Ovary (tissue), 10 donors: ENCODE results near the gene PCSK5. TPM values are rescaled to one million over a fixed set of nuclear protein-coding genes. Genes with fewer than 3 reads are reported as not detected.
A peak's percentile ranks its signal among the peaks of the same experiment; 100 is the strongest.

Experiments used
- DNase-seq, 5 donors: peaks; one replicate each; pipeline ENCODE4 v3.0.0-alpha.2; 2019 to 2020
- H3K27ac ChIP-seq, 2 donors: fragments of 200-600 bp; one replicate each; pipeline versions ENCODE4 v1.5.1 to v1.8.0; 2019 to 2022
- H3K27me3 ChIP-seq: fragments of 200-600 bp; one replicate; pipeline ENCODE4 v1.8.0; 2022
- H3K36me3 ChIP-seq: fragments of 200-600 bp; sonication (generic); one replicate; pipeline ENCODE4 v1.5.1; 2019
- H3K4me1 ChIP-seq: one replicate; pipeline ENCODE4 v1.8.1; 2013; ENCODE audit warnings: mild to moderate bottlenecking, moderate library complexity; ENCODE audit not compliant: insufficient read depth
- H3K4me3 ChIP-seq: fragments of 200-600 bp; sonication (generic); one replicate; pipeline ENCODE4 v1.5.1; 2017
- H3K9me3 ChIP-seq, 2 donors: fragments of 200-600 bp in 1 of 2; sonication (generic) in 1 of 2; one replicate each; pipeline versions ENCODE4 v1.5.1 to v1.8.1; 2013 to 2019; ENCODE audit warnings: mild to moderate bottlenecking in 1 of 2, moderate library complexity in 1 of 2
- CTCF ChIP-seq, 3 donors: fragments of 450-650 bp in 2 of 3; fragments of 200-600 bp in 1 of 3; IDR thresholded peaks; one replicate each; pipeline versions ENCODE4 v1.5.1 to v1.8.0; 2016 to 2022; ENCODE audit warnings: antibody characterized with exemption in 3 of 3, mild to moderate bottlenecking in 1 of 3
- EP300 ChIP-seq: sonication (generic); formaldehyde crosslinking; IDR thresholded peaks from one replicate; pipeline ENCODE4 v1.6.1; 2017; ENCODE audit warnings: antibody characterized with exemption
- POLR2A ChIP-seq: fragments of 450-650 bp; IDR thresholded peaks from one replicate; pipeline ENCODE4 v1.6.1; 2017; ENCODE audit warnings: antibody characterized with exemption, mild to moderate bottlenecking, moderate library complexity
- WGBS, 3 donors: extraction: QIAGEN DNeasy Blood & Tissue Kit in 1 of 3; methylation state at CpG; one replicate each; pipeline versions ENCODE4 v1.1.5 to v1.1.7; 2013 to 2017; 5-methylcytosine and 5-hydroxymethylcytosine counted together
- intact Hi-C, 4 donors: fragments of 100-400 bp; cut with DNase I; formaldehyde crosslinking; loops; one replicate each; pipeline versions ENCODE4 v1.11.0 to v1.15.1; 2022 to 2023
- long read RNA-seq, 3 donors: library from polyadenylated mRNA in 2 of 3; unstranded in 2 of 3; transcript quantifications; one replicate each; pipeline ENCODE4 v2.0.0 and lab custom pipeline, GENCODE V29; 2021 to 2026
- polyA plus RNA-seq, 2 donors: library from polyadenylated mRNA; stranded (reverse); fragments of 200-250 nt in 1 of 2; fragments of 350-450 nt in 1 of 2; fragmentation: Illumina TruSeq in 1 of 2; extraction: RNeasy Lipid Tissue Mini Kit (QIAGEN cat#74804) in 1 of 2; gene quantifications; one replicate each; pipeline ENCODE4 v1.2.3, GENCODE V29; 2013 to 2014
- total RNA-seq, 7 donors: library from RNA; depleted of rRNA in 2 of 7; stranded (reverse); fragments of >200 nt in 2 of 7; fragmentation: NEBNext Ultra II Directional in 3 of 7; extraction: Animal tissue kit (Norgen Biotek cat#: 25700) in 3 of 7; gene quantifications; one replicate each; pipeline versions ENCODE4 v1.1.0 to v1.2.4, GENCODE V29; 2016 to 2023
- donor health status: DM: no; HTN: no; CAD: no; lungs with moderate emphysema.
- donor health status: DM: no; HTN: no; CAD: no.
- donor health status: Bipolar disorder and iron deficiency.
- donor health status: DM: yes; HTN: yes; CAD: no.
- donor health status: DM: no; HTN: no; CAD: no.
- donor health status: DM: yes; HTN: yes; CAD: no.

Gene PCSK5
- total RNA-seq (10 to 100 TPM; 18.7 to 41.8 (median 31.6) TPM), polyA plus RNA-seq (10 to 100 TPM; 12.7 to 12.9 TPM)
- long read RNA-seq, donor 1, full-length matches to known transcripts = 11 of 47 reads
- long read RNA-seq, donor 1, partial matches to known transcripts = 15 of 47 reads
- long read RNA-seq, donor 1, other reads (novel, unspliced or antisense) = 21 of 47 reads
- long read RNA-seq, donor 2, full-length matches to known transcripts = 2 of 127 reads
- long read RNA-seq, donor 2, partial matches to known transcripts = 14 of 127 reads
- long read RNA-seq, donor 2, other reads (novel, unspliced or antisense) = 111 of 127 reads
- long read RNA-seq, donor 3, full-length matches to known transcripts = 13 of 41 reads
- long read RNA-seq, donor 3, partial matches to known transcripts = 14 of 41 reads
- long read RNA-seq, donor 3, other reads (novel, unspliced or antisense) = 14 of 41 reads

- Histone ChIP-seq H3K27me3 (no peaks in the 10 kb centered on the region), H3K9me3 (no peaks in the 10 kb centered on the region), H3K4me3 (peak within 1 kb of the TSS; percentile 68), H3K27ac (peak within 1 kb of the TSS; percentile 91 to 94), H3K36me3 (no peaks in the 10 kb centered on the region), H3K4me1 (peaks cover 6% of the 10 kb centered on the region)
- peak in 2 of 3 donors; percentile 9 to 45 for TF ChIP-seq CTCF (IDR thresholded peaks at IDR 0.05)
- peak; percentile 93 for TF ChIP-seq POLR2A
- no peak for TF ChIP-seq EP300
- peak; percentile 91 to 95 (median 93) for DNase-seq
- WGBS, 3 donors = 0 to 1% (median 0%) methylated on average over 40 to 83 of the region's 83 CpGs
- intact Hi-C loops = loop anchor here in 2 of 4 donors (10.0 kb wide), 5 partner anchors 164 to 414 kb away; no protein-coding TSS in a partner anchor
Measured at GRCh38 chr9:75890472-75891276, at the start of gene PCSK5. PCSK5 (plus strand) TSS chr9:75890673; CDS start chr9:75891182, 509 bp downstream.

GRCh38 chr9:75844321-75844720 is 46.2 kb upstream of the PCSK5 start:
- Histone ChIP-seq H3K36me3 (no peaks in the 10 kb centered on the region), H3K27me3 (no peaks in the 10 kb centered on the region), H3K4me1 (no peaks in the 10 kb centered on the region), H3K4me3 (no peak overlapping the region), H3K9me3 (no peaks in the 10 kb centered on the region), H3K27ac (no peak overlapping the region)
- intact Hi-C loops = no loop called here
- no peak for DNase-seq
- 89 to 92% (median 91%) methylated on average over 2 of the region's 2 CpGs for whole genome bisulfite sequencing, 3 donors
- TF ChIP-seq EP300 (no peak), CTCF (IDR thresholded peaks at IDR 0.05) (no peak), POLR2A (no peak)

GRCh38 chr9:75845806-75846205 is 44.7 kb upstream of the PCSK5 start:
- Histone ChIP-seq H3K27ac (no peak overlapping the region), H3K9me3 (no peaks in the 10 kb centered on the region), H3K27me3 (no peaks in the 10 kb centered on the region), H3K36me3 (no peaks in the 10 kb centered on the region), H3K4me3 (no peak overlapping the region), H3K4me1 (no peaks in the 10 kb centered on the region)
- TF ChIP-seq EP300 (no peak), POLR2A (no peak), CTCF (IDR thresholded peaks at IDR 0.05) (no peak)
- intact Hi-C loops = no loop called here
- DNase-seq = no peak
- 90 to 97% (median 91%) methylated on average over 2 of the region's 2 CpGs for WGBS, 3 donors

GRCh38 chr9:75847085-75847484 is 43.4 kb upstream of the PCSK5 start:
- Histone ChIP-seq H3K27ac (no peak overlapping the region), H3K9me3 (no peaks in the 10 kb centered on the region), H3K4me1 (no peaks in the 10 kb centered on the region), H3K27me3 (no peaks in the 10 kb centered on the region), H3K4me3 (no peak overlapping the region), H3K36me3 (no peaks in the 10 kb centered on the region)
- 88 to 97% (median 91%) methylated on average over 1 of the region's 1 CpG for WGBS, 3 donors
- DNase-seq = no peak
- TF ChIP-seq CTCF (IDR thresholded peaks at IDR 0.05) (no peak), POLR2A (no peak), EP300 (no peak)
- intact Hi-C loops = no loop called here
